IMR-90 (cell line): ENCODE data around the gene TBX10. TPM values are rescaled to one million over a fixed set of nuclear protein-coding genes. Genes with fewer than 3 reads are reported as not detected.

Source experiments
- ATAC-seq: fragments of 200-7000 bp; cut with Tn5 transposase; 2 replicates; pipeline ENCODE4 v1.9.1; 2020; ENCODE audit warnings: low read depth, mild to moderate bottlenecking, moderate library complexity
- BruUV-seq: library from RNA; stranded (reverse); fragments of 400-500 nt; replicated peaks from 2 replicates; lab custom pipeline; 2021; lab: Mats Ljungman, UMichigan
- CTCF ChIA-PET: fragments of 300-600 bp; formaldehyde crosslinking; extraction: SDS; loops from one replicate; lab custom pipeline; 2021; ENCODE audit warnings: antibody characterized with exemption; lab: Yijun Ruan, JAX
- POLR2A ChIA-PET: fragments of 300-600 bp; sonication (Branson Sonifier 250); formaldehyde crosslinking; loops from one replicate; lab custom pipeline; 2022; ENCODE audit warnings: antibody characterized with exemption; ENCODE audit not compliant: unreplicated experiment; lab: Charles Lee
- DNase-seq: peaks from one replicate; pipeline ENCODE4 v3.0.0; 2013
- H2AFZ ChIP-seq: replicated peaks from 2 replicates; pipeline ENCODE3; 2013; ENCODE audit warnings: low read length, mild to moderate bottlenecking; ENCODE audit not compliant: poor library complexity
- H2AK5ac ChIP-seq: 2 replicates; pipeline ENCODE4 v1.6.1; 2013; ENCODE audit warnings: low read depth, low read length, inconsistent platforms
- H2AK9ac ChIP-seq: replicated peaks from 2 replicates; pipeline ENCODE3; 2013; ENCODE audit warnings: mild to moderate bottlenecking, low read depth, low read length, moderate library complexity; ENCODE audit not compliant: poor library complexity
- H2BK120ac ChIP-seq: 2 replicates; pipeline ENCODE4 v1.6.1; 2013; ENCODE audit warnings: low read depth, low read length, inconsistent platforms
- H2BK15ac ChIP-seq: 3 replicates; pipeline ENCODE4 v1.6.1; 2013; ENCODE audit warnings: low read depth, low read length, inconsistent platforms
- H2BK20ac ChIP-seq: 2 replicates; pipeline ENCODE4 v1.6.1; 2013; ENCODE audit warnings: low read depth, mild to moderate bottlenecking, inconsistent platforms, low read length, moderate library complexity
- H2BK5ac ChIP-seq: 2 replicates; pipeline ENCODE4 v1.6.1; 2013; ENCODE audit warnings: mild to moderate bottlenecking, low read depth, low read length, inconsistent platforms; ENCODE audit not compliant: poor library complexity, severe bottlenecking
- H3K14ac ChIP-seq: replicated peaks from 2 replicates; pipeline ENCODE4 v1.6.1; 2013; ENCODE audit warnings: low read depth, low read length, inconsistent platforms
- H3K18ac ChIP-seq: 2 replicates; pipeline ENCODE4 v1.6.1; 2013; ENCODE audit warnings: low read depth, low read length, control low read depth
- H3K23ac ChIP-seq: 2 replicates; pipeline ENCODE4 v1.6.1; 2013; ENCODE audit warnings: low read depth, low read length, inconsistent platforms
- H3K27ac ChIP-seq: 2 replicates; pipeline ENCODE4 v1.5.1; 2013; ENCODE audit warnings: mild to moderate bottlenecking, control low read depth, low read length; ENCODE audit not compliant: insufficient read depth
- H3K27me3 ChIP-seq: 2 replicates; pipeline ENCODE4 v1.6.1; 2013; ENCODE audit warnings: low read length; ENCODE audit not compliant: control insufficient read depth, insufficient read depth
- H3K36me3 ChIP-seq: 2 replicates; pipeline ENCODE4 v1.6.1; 2013; ENCODE audit warnings: low read length, mixed read lengths; ENCODE audit not compliant: control insufficient read depth, insufficient read depth
- H3K4ac ChIP-seq: 2 replicates; pipeline ENCODE4 v1.6.1; 2013; ENCODE audit warnings: low read depth, low read length, inconsistent platforms
- H3K4me1 ChIP-seq: 2 replicates; pipeline ENCODE4 v1.6.1; 2013; ENCODE audit warnings: low read length, mixed read lengths; ENCODE audit not compliant: control insufficient read depth, insufficient read depth
- H3K4me2 ChIP-seq: 2 replicates; pipeline ENCODE4 v1.6.1; 2013; ENCODE audit warnings: low read depth, mild to moderate bottlenecking, control low read depth, low read length, moderate library complexity
- H3K4me3 ChIP-seq: 2 replicates; pipeline ENCODE4 v1.5.1; 2013; ENCODE audit warnings: low read depth, mild to moderate bottlenecking, control low read depth, low read length, moderate library complexity; ENCODE audit not compliant: insufficient read depth
- H3K56ac ChIP-seq: 2 replicates; pipeline ENCODE4 v1.6.1; 2013; ENCODE audit warnings: low read length, inconsistent platforms; ENCODE audit not compliant: insufficient read depth; ENCODE audit errors: extremely low read depth
- H3K79me1 ChIP-seq, 2 experiments: 2 replicates each; pipeline ENCODE4 v1.6.1; 2013; ENCODE audit warnings: low read length in 2 of 2, inconsistent platforms in 1 of 2, low read depth in 1 of 2
- H3K9ac ChIP-seq: 2 replicates; pipeline ENCODE4 v1.6.1; 2013; ENCODE audit warnings: low read depth, low read length, control low read depth
- H3K9me1 ChIP-seq: 2 replicates; pipeline ENCODE4 v1.6.1; 2013; ENCODE audit warnings: low read length, inconsistent platforms; ENCODE audit not compliant: insufficient read depth
- H3K9me3 ChIP-seq: 2 replicates; pipeline ENCODE4 v1.6.1; 2013; ENCODE audit warnings: low read length; ENCODE audit not compliant: control insufficient read depth, insufficient read depth
- H4K20me1 ChIP-seq: 2 replicates; pipeline ENCODE4 v1.6.1; 2013; ENCODE audit warnings: low read length, inconsistent platforms; ENCODE audit not compliant: insufficient read depth
- H4K5ac ChIP-seq: 2 replicates; pipeline ENCODE4 v1.6.1; 2013; ENCODE audit warnings: mild to moderate bottlenecking, low read depth, low read length, control low read depth
- H4K8ac ChIP-seq, 2 experiments: 2 replicates each; pipeline ENCODE4 v1.6.1; 2013; ENCODE audit warnings: low read depth in 2 of 2, low read length in 2 of 2, control low read depth in 1 of 2, inconsistent platforms in 1 of 2
- H4K91ac ChIP-seq: 2 replicates; pipeline ENCODE4 v1.6.1; 2013; ENCODE audit warnings: low read depth, low read length, inconsistent platforms; ENCODE audit not compliant: insufficient read depth
- CEBPB ChIP-seq: IDR thresholded peaks from 2 replicates; pipeline ENCODE4 v1.6.1; 2012; ENCODE audit warnings: low read depth, low read length, improper control_type of control experiment
- MAZ ChIP-seq: IDR thresholded peaks from 2 replicates; pipeline ENCODE4 v1.6.1; 2012; ENCODE audit warnings: low read depth, mild to moderate bottlenecking, low read length, improper control_type of control experiment, moderate library complexity, borderline replicate concordance
- MXI1 ChIP-seq: IDR thresholded peaks from 2 replicates; pipeline ENCODE4 v1.6.1; 2012; ENCODE audit warnings: low read depth, mild to moderate bottlenecking, low read length, moderate library complexity, borderline replicate concordance
- POLR2A ChIP-seq: IDR thresholded peaks from 2 replicates; pipeline ENCODE4 v1.6.1; 2012; ENCODE audit warnings: mild to moderate bottlenecking, low read depth, low read length
- RAD21 ChIP-seq: IDR thresholded peaks from 2 replicates; pipeline ENCODE4 v1.6.1; 2012; ENCODE audit warnings: low read length, improper control_type of control experiment
- SMC3 ChIP-seq: fragments of 150-350 bp; IDR thresholded peaks from 2 replicates; pipeline ENCODE4 v1.6.1; 2016; ENCODE audit warnings: low read depth, mild to moderate bottlenecking, antibody characterized with exemption, low read length, moderate library complexity
- WGBS, 2 experiments: methylation state at CpG; one replicate each; pipeline versions ENCODE4 v1.1.5 to v1.1.7; 2013; ENCODE audit warnings: missing lambda C conversion rate in 2 of 2; ENCODE audit not compliant: insufficient read length in 1 of 2; ENCODE audit errors: extremely low coverage in 2 of 2; 5-methylcytosine and 5-hydroxymethylcytosine counted together
- dilution Hi-C: fragments of 300-500 bp; cut with HindIII; formaldehyde crosslinking; loops from one replicate; pipeline ENCODE4 v1.14.3; 2018; ENCODE audit warnings: low sequenced_read_pairs; ENCODE audit not compliant: unreplicated experiment
- in situ Hi-C: fragments of 300-500 bp; cut with MboI; formaldehyde crosslinking; loops from 3 replicates; pipeline ENCODE4 v1.14.3; 2019; ENCODE audit warnings: low sequenced_read_pairs, inconsistent platforms, mixed read lengths
- intact Hi-C: fragments of 100-400 bp; cut with micrococcal nuclease; formaldehyde crosslinking; loops from 2 replicates; pipeline ENCODE4 v1.10.0; 2022
- polyA plus RNA-seq, 3 experiments: library from polyadenylated mRNA; depleted of rRNA; stranded (reverse); fragments of >200 nt; gene quantifications; 2 replicates each; pipeline ENCODE4 v1.2.3, GENCODE V29; 2012; ENCODE audit warnings: low replicate concordance in 1 of 3
- total RNA-seq: library from RNA; depleted of rRNA; stranded (reverse); fragments of >200 nt; gene quantifications from 2 replicates; pipeline ENCODE4 v1.2.3, GENCODE V29; 2012
- TF ChIP-seq, protein P1 (sequence below): conservative IDR thresholded peaks from 2 replicates; pipeline ENCODE4 v1.5.1; 2012; ENCODE audit warnings: mild to moderate bottlenecking, low read depth, low read length, improper control_type of control experiment
- TF ChIP-seq, protein P2 (sequence below): fragments of 150-350 bp; IDR thresholded peaks from 2 replicates; pipeline ENCODE4 v1.6.1; 2017; ENCODE audit warnings: mild to moderate bottlenecking, antibody characterized with exemption, low read length, low read depth

Gene TBX10
- total and polyA plus RNA-seq, 2 of the 4 experiments (the other 2 are of a cell fraction) = not detected

DNA sequence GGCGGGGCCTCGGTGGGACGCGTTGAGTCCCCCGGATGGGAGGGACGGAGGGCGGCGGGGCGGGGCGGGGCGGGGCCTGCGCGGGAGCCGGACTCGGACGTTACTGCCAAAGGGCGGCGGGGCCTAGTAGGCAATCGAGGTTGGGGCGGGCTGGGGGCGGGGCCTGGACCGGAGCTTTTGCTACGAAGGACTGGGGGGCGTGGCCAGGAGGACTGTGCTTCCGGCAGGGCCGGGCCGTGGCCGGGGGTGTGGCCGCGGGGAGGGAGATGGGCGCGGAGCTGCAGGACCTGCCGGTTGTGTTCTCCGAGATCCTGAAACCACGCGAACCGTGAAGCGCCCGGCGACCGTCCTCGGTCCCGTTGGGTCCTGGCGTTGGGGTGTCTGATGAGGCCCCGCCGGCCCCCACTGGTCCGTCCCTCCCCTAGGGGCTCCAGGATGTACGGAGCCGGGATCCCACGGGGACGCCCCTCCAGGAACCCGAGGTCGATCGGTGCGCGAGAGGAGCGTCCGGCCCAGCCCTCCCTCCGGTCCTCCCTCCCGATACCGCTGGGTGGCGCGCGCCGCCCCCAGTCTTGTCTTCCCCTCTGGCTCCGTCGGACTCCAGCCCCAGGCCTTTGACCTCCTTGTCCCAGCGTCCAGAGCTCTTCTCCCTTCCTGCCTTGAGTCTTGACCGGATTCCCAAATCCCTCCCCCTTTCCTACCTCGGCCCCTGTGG is 9.2 kb downstream of the TBX10 start:
- 1% methylated on average over 46 of the region's 70 CpGs; no CpG with 5 or more reads in 1 of the 2 experiments for WGBS, 2 experiments
- Histone ChIP-seq H2AFZ (peak overlapping the region; percentile 100), H3K4me2 (peak overlapping the region; percentile 89), H3K9me1 (peaks cover 4% of the 10 kb centered on the region; the same call in 1 of the 2 replicates), H3K56ac (no peak overlapping the region), H3K36me3 (no peaks in the 10 kb centered on the region), H2AK9ac (peak overlapping the region; percentile 91), H3K18ac (no peak overlapping the region), H2BK120ac (no peak overlapping the region), H3K14ac (peak overlapping the region; percentile 73), H4K5ac (peak overlapping the region; percentile 52; the same call in 1 of the 2 replicates), H3K79me1 (no peaks in the 10 kb centered on the region), H4K8ac (peak overlapping the region; percentile 74 to 80; a peak in 2 of 4 replicates), H3K27ac (peak overlapping the region; percentile 61), H3K4me3 (peak overlapping the region; percentile 88), H4K20me1 (no peaks in the 10 kb centered on the region), H2BK5ac (no peak overlapping the region), H2BK15ac (no peak overlapping the region), H4K91ac (peak overlapping the region; percentile 70; the same call in 1 of the 2 replicates), H2AK5ac (peak overlapping the region; percentile 46; the same call in 1 of the 2 replicates), H2BK20ac (no peak overlapping the region), H3K23ac (peak overlapping the region; percentile 56; the same call in 1 of the 2 replicates), H3K27me3 (peaks cover 4% of the 10 kb centered on the region; the same call in 1 of the 2 replicates), H3K4ac (peak overlapping the region; percentile 70), H3K9ac (peak overlapping the region; percentile 75), H3K4me1 (0 out of 2 replicates have a peak, but pooled peaks cover 3% of the 10 kb centered on the region), H3K9me3 (no peaks in the 10 kb centered on the region)
- dilution Hi-C loops (no loop called here), intact Hi-C loops (no loop called here), in situ Hi-C loops (no loop called here)
- no TSS peak for BruUV-seq
- DNase-seq = peak; percentile 94
- ChIA-PET POLR2A (no interaction called here), CTCF (interaction anchor here (0.6 to 2.0 kb wide), 8 partner anchors 11 to 61 kb away, joined by 3 to 7 read pairs (median 4); no protein-coding TSS in a partner anchor)
- TF ChIP-seq, protein P1, sequence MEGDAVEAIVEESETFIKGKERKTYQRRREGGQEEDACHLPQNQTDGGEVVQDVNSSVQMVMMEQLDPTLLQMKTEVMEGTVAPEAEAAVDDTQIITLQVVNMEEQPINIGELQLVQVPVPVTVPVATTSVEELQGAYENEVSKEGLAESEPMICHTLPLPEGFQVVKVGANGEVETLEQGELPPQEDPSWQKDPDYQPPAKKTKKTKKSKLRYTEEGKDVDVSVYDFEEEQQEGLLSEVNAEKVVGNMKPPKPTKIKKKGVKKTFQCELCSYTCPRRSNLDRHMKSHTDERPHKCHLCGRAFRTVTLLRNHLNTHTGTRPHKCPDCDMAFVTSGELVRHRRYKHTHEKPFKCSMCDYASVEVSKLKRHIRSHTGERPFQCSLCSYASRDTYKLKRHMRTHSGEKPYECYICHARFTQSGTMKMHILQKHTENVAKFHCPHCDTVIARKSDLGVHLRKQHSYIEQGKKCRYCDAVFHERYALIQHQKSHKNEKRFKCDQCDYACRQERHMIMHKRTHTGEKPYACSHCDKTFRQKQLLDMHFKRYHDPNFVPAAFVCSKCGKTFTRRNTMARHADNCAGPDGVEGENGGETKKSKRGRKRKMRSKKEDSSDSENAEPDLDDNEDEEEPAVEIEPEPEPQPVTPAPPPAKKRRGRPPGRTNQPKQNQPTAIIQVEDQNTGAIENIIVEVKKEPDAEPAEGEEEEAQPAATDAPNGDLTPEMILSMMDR = peak; percentile 67
- peak; percentile 59 for TF ChIP-seq RAD21
- no peak for TF ChIP-seq CEBPB
- TF ChIP-seq, protein P2, sequence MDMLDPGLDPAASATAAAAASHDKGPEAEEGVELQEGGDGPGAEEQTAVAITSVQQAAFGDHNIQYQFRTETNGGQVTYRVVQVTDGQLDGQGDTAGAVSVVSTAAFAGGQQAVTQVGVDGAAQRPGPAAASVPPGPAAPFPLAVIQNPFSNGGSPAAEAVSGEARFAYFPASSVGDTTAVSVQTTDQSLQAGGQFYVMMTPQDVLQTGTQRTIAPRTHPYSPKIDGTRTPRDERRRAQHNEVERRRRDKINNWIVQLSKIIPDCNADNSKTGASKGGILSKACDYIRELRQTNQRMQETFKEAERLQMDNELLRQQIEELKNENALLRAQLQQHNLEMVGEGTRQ = no peak
- peak; percentile 47 for TF ChIP-seq SMC3
- peak; percentile 60; the same call in 1 of the 2 replicates for TF ChIP-seq POLR2A
- TF ChIP-seq MAZ = peak; percentile 75; the same call in 1 of the 2 replicates
- TF ChIP-seq MXI1 = peak; percentile 69; the same call in 1 of the 2 replicates
- ATAC-seq = peak; percentile 90
